Neuronal stem cell (in vitro differentiated cells): ENCODE data around the gene PLCXD3. TPM values are rescaled to one million over a fixed set of nuclear protein-coding genes. Genes with fewer than 3 reads are reported as not detected.

Experiments used
- DNase-seq: peaks from one replicate; pipeline ENCODE4 v3.0.0-alpha.2; 2013; ENCODE audit warnings: low spot score
- H2AFZ ChIP-seq: one replicate; pipeline ENCODE4 v1.6.1; 2013; ENCODE audit warnings: mild to moderate bottlenecking, low read length, inconsistent platforms
- H2AK5ac ChIP-seq: 2 replicates; pipeline ENCODE4 v1.6.1; 2013; ENCODE audit warnings: low read depth, mild to moderate bottlenecking, inconsistent platforms, low read length, moderate library complexity, mixed read lengths
- H2BK120ac ChIP-seq: 2 replicates; pipeline ENCODE4 v1.6.1; 2013; ENCODE audit warnings: low read depth, mild to moderate bottlenecking, inconsistent platforms, low read length, moderate library complexity, mixed read lengths
- H2BK12ac ChIP-seq: one replicate; pipeline ENCODE4 v1.6.1; 2013; ENCODE audit warnings: low read length, inconsistent platforms
- H2BK15ac ChIP-seq: 2 replicates; pipeline ENCODE4 v1.6.1; 2013; ENCODE audit warnings: mild to moderate bottlenecking, low read length, inconsistent platforms, mixed read lengths
- H2BK5ac ChIP-seq: one replicate; pipeline ENCODE4 v1.6.1; 2013; ENCODE audit warnings: inconsistent platforms, mild to moderate bottlenecking, low read length, moderate library complexity
- H3K14ac ChIP-seq: one replicate; pipeline ENCODE4 v1.6.1; 2013; ENCODE audit warnings: low read length, inconsistent platforms
- H3K18ac ChIP-seq: 2 replicates; pipeline ENCODE4 v1.6.1; 2013; ENCODE audit warnings: low read length, inconsistent platforms
- H3K23ac ChIP-seq: 2 replicates; pipeline ENCODE4 v1.6.1; 2013; ENCODE audit warnings: low read depth, mild to moderate bottlenecking, mixed read lengths, low read length, inconsistent platforms; ENCODE audit not compliant: poor library complexity
- H3K27ac ChIP-seq: replicated peaks from 3 replicates; pipeline ENCODE4 v1.5.1; 2013; ENCODE audit warnings: low read length, inconsistent platforms
- H3K27me3 ChIP-seq, 3 experiments: 2 replicates each; pipeline ENCODE4 v1.6.1; 2013; ENCODE audit warnings: low read length in 3 of 3, mild to moderate bottlenecking in 2 of 3, inconsistent platforms in 1 of 3, low read depth in 1 of 3, mixed read lengths in 1 of 3, moderate library complexity in 1 of 3; ENCODE audit not compliant: control insufficient read depth in 3 of 3, insufficient read depth in 3 of 3
- H3K36me3 ChIP-seq, 2 donors: replicated peaks in 1 of 2; 2 replicates each; pipeline ENCODE4 v1.6.1; 2013; ENCODE audit warnings: low read length in 2 of 2; ENCODE audit not compliant: control insufficient read depth in 2 of 2, insufficient read depth in 2 of 2
- H3K4ac ChIP-seq: 2 replicates; pipeline ENCODE4 v1.6.1; 2013; ENCODE audit warnings: inconsistent platforms, mild to moderate bottlenecking, low read length, moderate library complexity
- H3K4me1 ChIP-seq, 2 donors: 1 replicate in 1 of 2; 2 replicates in 1 of 2; pipeline ENCODE4 v1.6.1; 2013; ENCODE audit warnings: low read length in 2 of 2, low read depth in 1 of 2; ENCODE audit not compliant: control insufficient read depth in 2 of 2, insufficient read depth in 1 of 2
- H3K4me2 ChIP-seq: one replicate; pipeline ENCODE4 v1.6.1; 2013; ENCODE audit warnings: mild to moderate bottlenecking, low read length, inconsistent platforms; ENCODE audit not compliant: insufficient read depth, poor library complexity, severe bottlenecking
- H3K4me3 ChIP-seq, 2 donors: 2 replicates each; pipeline ENCODE4 v1.5.1; 2013; ENCODE audit warnings: low read length in 2 of 2, mild to moderate bottlenecking in 2 of 2, inconsistent platforms in 1 of 2, moderate library complexity in 1 of 2
- H3K79me1 ChIP-seq: one replicate; pipeline ENCODE4 v1.6.1; 2013; ENCODE audit warnings: low read depth, mild to moderate bottlenecking, inconsistent platforms, low read length, moderate library complexity
- H3K9ac ChIP-seq: one replicate; pipeline ENCODE4 v1.6.1; 2013; ENCODE audit warnings: mild to moderate bottlenecking, low read depth, low read length, inconsistent platforms; ENCODE audit not compliant: poor library complexity
- H3K9me3 ChIP-seq, 2 donors: replicated peaks in 1 of 2; 2 replicates each; pipeline versions ENCODE3 to v1.6.1; 2013; ENCODE audit warnings: low read length in 2 of 2, mild to moderate bottlenecking in 2 of 2, inconsistent platforms in 1 of 2, low read depth in 1 of 2, mixed read lengths in 1 of 2, moderate library complexity in 1 of 2; ENCODE audit not compliant: control insufficient read depth in 2 of 2, insufficient read depth in 1 of 2
- H4K8ac ChIP-seq: one replicate; pipeline ENCODE4 v1.6.1; 2013; ENCODE audit warnings: low read depth, mild to moderate bottlenecking, inconsistent platforms, low read length, moderate library complexity
- H4K91ac ChIP-seq: one replicate; pipeline ENCODE4 v1.6.1; 2013; ENCODE audit warnings: low read length, low read depth, mild to moderate bottlenecking, inconsistent platforms; ENCODE audit not compliant: poor library complexity
- WGBS, 2 donors: extraction: QIAGEN DNeasy Blood & Tissue Kit; methylation state at CpG; one replicate each; pipeline ENCODE4 v1.1.7; 2013; ENCODE audit warnings: missing lambda C conversion rate in 2 of 2, mixed read lengths in 1 of 2; ENCODE audit not compliant: insufficient read length in 2 of 2, insufficient replicate concordance in 1 of 2; ENCODE audit errors: extremely low coverage in 2 of 2; 5-methylcytosine and 5-hydroxymethylcytosine counted together
- polyA plus RNA-seq, 2 experiments: library from polyadenylated mRNA; stranded (reverse); fragments of 200-250 nt; gene quantifications; one replicate each; pipeline ENCODE4 v1.2.3, GENCODE V29; 2013

Gene PLCXD3
- polyA plus RNA-seq (2013, experiment 1 of 2) = under 0.01 TPM
- polyA plus RNA-seq (2013, experiment 2 of 2) = under 0.01 TPM

DNA sequence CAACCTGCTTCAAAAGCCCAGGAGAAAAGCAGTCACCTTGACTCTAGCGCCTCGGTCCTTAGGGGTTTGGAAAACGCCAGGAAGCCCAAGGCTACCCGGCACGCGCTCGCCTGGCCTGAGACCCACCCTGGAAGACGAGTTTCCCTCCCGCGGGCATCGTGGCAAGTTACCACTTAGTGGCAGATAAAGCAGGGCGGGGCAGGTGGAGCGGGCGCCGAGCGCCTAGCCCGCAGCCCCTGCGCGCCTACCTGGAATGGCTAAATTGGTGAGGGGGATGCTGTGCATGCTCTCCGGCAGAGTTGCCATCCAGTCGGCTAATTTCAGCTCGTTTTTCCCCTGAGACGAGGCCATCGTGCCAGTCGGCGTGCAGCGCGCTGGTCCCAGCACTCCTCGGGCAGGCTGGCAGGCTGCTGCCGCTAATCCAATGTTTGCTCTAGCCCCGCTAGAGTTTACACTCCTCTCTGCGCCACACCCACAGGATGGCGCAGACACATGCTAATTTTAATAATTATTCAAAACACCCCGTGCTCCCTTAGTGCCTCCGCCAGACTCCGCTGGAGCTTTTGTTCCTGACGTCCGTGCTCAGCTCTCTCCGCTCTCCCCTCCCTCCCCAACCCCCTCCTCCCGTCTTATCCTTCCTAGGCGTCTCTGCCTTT is at the start of gene PLCXD3:
Gene PLCXD3, minus strand, starts transcription at position 426 of the 656 bp plus-strand sequence. Its CDS starts 75 bp downstream, at position 351.
- Histone ChIP-seq H3K79me1 (no peaks in the 10 kb centered on the region), H3K4me1 (peaks cover 3 to 10% of the 10 kb centered on the region in 2 donors), H3K4ac (no peak within 1 kb of the TSS), H4K8ac (no peak within 1 kb of the TSS), H3K27me3 (peaks cover 7 to 44% (median 30%) of the 10 kb centered on the region in 3 experiments), H2AK5ac (peak within 1 kb of the TSS; percentile 6), H3K23ac (peak within 1 kb of the TSS; percentile 81), H3K18ac (peak within 1 kb of the TSS; percentile 77), H3K9ac (no peak within 1 kb of the TSS), H3K14ac (no peak within 1 kb of the TSS), H2AFZ (peak within 1 kb of the TSS; percentile 80), H2BK5ac (no peak within 1 kb of the TSS), H2BK15ac (no peak within 1 kb of the TSS), H2BK120ac (no peak within 1 kb of the TSS), H3K36me3 (no peaks in the 10 kb centered on the region), H3K4me2 (peak within 1 kb of the TSS; percentile 76), H3K27ac (no peak within 1 kb of the TSS), H4K91ac (no peak within 1 kb of the TSS), H3K4me3 (peak within 1 kb of the TSS; percentile 20 to 78), H3K9me3 (no peaks in the 10 kb centered on the region), H2BK12ac (no peak within 1 kb of the TSS)
- peak; percentile 35 for DNase-seq
- no CpG with 5 or more reads among the region's 41 CpGs for WGBS, 2 donors

GRCh38 chr5:41559184-41559583 is 48.8 kb upstream of the PLCXD3 start:
- no peak overlapping the region for H2AK5ac ChIP-seq
- H3K14ac ChIP-seq = no peak overlapping the region
- no peak for DNase-seq
- WGBS, 2 donors = no CpG with 5 or more reads among the region's 3 CpGs
- H3K27me3 ChIP-seq = no peaks in the 10 kb centered on the region
- no peaks in the 10 kb centered on the region for H3K36me3 ChIP-seq
- H2BK12ac ChIP-seq = no peak overlapping the region
- no peaks in the 10 kb centered on the region for H3K9me3 ChIP-seq
- no peaks in the 10 kb centered on the region for H3K4me1 ChIP-seq
- H3K23ac ChIP-seq = no peak overlapping the region
- no peak overlapping the region for H3K27ac ChIP-seq
- no peak overlapping the region for H3K4me3 ChIP-seq
- no peak overlapping the region for H2AFZ ChIP-seq
- no peak overlapping the region for H3K18ac ChIP-seq
- no peak overlapping the region for H2BK5ac ChIP-seq
- H3K4me2 ChIP-seq = no peak overlapping the region
- H2BK15ac ChIP-seq = no peak overlapping the region
- no peak overlapping the region for H3K9ac ChIP-seq
- no peak overlapping the region for H3K4ac ChIP-seq
- H3K79me1 ChIP-seq = no peaks in the 10 kb centered on the region
- no peak overlapping the region for H2BK120ac ChIP-seq
- no peak overlapping the region for H4K8ac ChIP-seq
- no peak overlapping the region for H4K91ac ChIP-seq

DNA sequence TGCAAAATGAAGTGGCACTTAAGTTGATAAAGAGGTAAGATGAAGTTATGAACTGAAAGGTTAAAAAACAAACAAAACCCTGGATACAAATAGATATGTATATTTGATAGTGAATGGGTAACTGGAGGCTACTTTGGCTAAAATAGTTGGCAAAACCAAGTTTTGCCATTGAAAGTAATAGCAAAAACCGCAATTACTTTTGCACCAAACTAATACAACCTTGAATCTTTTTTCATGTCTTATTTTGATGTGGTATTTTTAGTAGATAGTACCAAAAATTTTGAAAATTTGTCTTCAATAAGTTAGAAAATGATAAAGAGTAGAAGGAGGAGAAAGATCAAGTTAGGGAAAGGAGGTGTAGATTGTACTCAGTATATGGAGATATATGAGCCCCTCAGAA is 47.9 kb upstream of the PLCXD3 start:
- no CpG with 5 or more reads among the region's 1 CpG for WGBS, 2 donors
- no peak overlapping the region for H2BK5ac ChIP-seq

GRCh38 chr5:41547991-41548390 is 37.6 kb upstream of the PLCXD3 start:
- Histone ChIP-seq H3K14ac (no peak overlapping the region), H2BK12ac (no peak overlapping the region), H3K23ac (no peak overlapping the region), H2AK5ac (no peak overlapping the region), H4K8ac (no peak overlapping the region), H3K4ac (no peak overlapping the region), H3K18ac (no peak overlapping the region), H3K79me1 (no peaks in the 10 kb centered on the region), H2BK5ac (no peak overlapping the region), H3K9me3 (no peaks in the 10 kb centered on the region), H3K4me2 (no peak overlapping the region), H3K9ac (no peak overlapping the region), H2BK15ac (no peak overlapping the region), H2BK120ac (no peak overlapping the region), H3K4me3 (no peak overlapping the region), H2AFZ (no peak overlapping the region), H3K36me3 (no peaks in the 10 kb centered on the region), H4K91ac (no peak overlapping the region), H3K27ac (no peak overlapping the region), H3K27me3 (no peaks in the 10 kb centered on the region), H3K4me1 (no peaks in the 10 kb centered on the region)
- no CpG with 5 or more reads among the region's 1 CpG for WGBS, 2 donors
- DNase-seq = no peak

More for the DNA sequence above, 47.9 kb upstream of the PLCXD3 start:
- Histone ChIP-seq H4K8ac (no peak overlapping the region), H3K4me1 (no peaks in the 10 kb centered on the region), H2AFZ (no peak overlapping the region), H3K23ac (no peak overlapping the region), H3K14ac (no peak overlapping the region), H3K4me2 (no peak overlapping the region), H2BK12ac (no peak overlapping the region), H3K9me3 (no peaks in the 10 kb centered on the region), H3K79me1 (no peaks in the 10 kb centered on the region), H3K9ac (no peak overlapping the region), H3K27me3 (no peaks in the 10 kb centered on the region), H4K91ac (no peak overlapping the region), H2BK120ac (no peak overlapping the region), H3K4ac (no peak overlapping the region), H3K27ac (no peak overlapping the region), H3K36me3 (no peaks in the 10 kb centered on the region), H2BK15ac (no peak overlapping the region), H3K4me3 (no peak overlapping the region), H2AK5ac (no peak overlapping the region), H3K18ac (no peak overlapping the region)
- no peak for DNase-seq
